Testis (tissue), 2 donors: ENCODE results near the gene SLC22A12.

Source experiments
- POLR2A ChIP-seq: fragments of 450-650 bp; IDR thresholded peaks from one replicate; pipeline ENCODE4 v1.6.1; 2017; ENCODE audit warnings: antibody characterized with exemption, mild to moderate bottlenecking, moderate library complexity
- TF ChIP-seq, protein P1 (sequence below), 3 experiments: fragments of 450-650 bp in 2 of 3; fragments of 200-600 bp in 1 of 3; sonication (generic) in 1 of 3; IDR thresholded peaks; one replicate each; pipeline ENCODE4 v1.5.1; 2016 to 2019; ENCODE audit warnings: antibody characterized with exemption in 3 of 3, mild to moderate bottlenecking in 2 of 3, moderate library complexity in 1 of 3

DNA sequence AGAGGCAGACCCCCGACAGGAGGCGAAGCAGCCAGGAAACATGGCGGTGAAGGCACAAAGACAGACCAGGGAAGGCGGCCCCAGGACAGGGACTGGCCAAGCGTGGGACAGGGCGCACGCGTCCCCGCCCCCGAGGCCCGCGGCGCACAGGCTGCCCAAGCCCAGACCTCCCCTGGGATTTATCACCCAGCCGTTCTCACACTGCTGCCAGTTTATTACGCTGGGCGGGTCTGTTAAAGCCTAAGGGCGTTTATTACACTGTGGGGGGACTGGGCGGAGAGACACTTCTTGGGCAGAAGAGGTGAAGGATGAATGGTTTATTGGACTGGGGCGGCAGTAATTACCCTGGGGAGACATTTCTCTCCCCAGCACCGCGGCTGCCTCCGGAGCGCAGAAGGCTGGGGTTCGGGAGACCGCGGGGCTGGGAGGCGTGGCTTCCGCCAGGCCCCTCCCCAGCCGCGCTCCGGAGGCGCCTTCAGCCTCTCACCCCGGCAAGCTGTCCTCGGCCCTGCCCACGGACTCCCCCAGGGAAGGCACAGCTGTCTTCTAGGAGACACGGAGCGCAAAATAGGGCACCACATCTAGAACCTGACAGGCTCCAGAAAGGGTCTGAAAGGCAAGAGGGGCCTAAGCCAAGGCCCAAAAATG lies 47.1 kb downstream of the SLC22A12 start:
- TF ChIP-seq, protein P1, sequence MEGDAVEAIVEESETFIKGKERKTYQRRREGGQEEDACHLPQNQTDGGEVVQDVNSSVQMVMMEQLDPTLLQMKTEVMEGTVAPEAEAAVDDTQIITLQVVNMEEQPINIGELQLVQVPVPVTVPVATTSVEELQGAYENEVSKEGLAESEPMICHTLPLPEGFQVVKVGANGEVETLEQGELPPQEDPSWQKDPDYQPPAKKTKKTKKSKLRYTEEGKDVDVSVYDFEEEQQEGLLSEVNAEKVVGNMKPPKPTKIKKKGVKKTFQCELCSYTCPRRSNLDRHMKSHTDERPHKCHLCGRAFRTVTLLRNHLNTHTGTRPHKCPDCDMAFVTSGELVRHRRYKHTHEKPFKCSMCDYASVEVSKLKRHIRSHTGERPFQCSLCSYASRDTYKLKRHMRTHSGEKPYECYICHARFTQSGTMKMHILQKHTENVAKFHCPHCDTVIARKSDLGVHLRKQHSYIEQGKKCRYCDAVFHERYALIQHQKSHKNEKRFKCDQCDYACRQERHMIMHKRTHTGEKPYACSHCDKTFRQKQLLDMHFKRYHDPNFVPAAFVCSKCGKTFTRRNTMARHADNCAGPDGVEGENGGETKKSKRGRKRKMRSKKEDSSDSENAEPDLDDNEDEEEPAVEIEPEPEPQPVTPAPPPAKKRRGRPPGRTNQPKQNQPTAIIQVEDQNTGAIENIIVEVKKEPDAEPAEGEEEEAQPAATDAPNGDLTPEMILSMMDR (IDR thresholded peaks at IDR 0.05), result no peak
- no peak for TF ChIP-seq POLR2A
